GM18517 (cell line): ENCODE results near the gene RIMBP2.

Source experiments
- ATAC-seq: cut with Tn5 transposase; IDR thresholded peaks from one replicate; pipeline ENCODE4 v1.9.1; 2021; ENCODE audit warnings: mild to moderate bottlenecking, moderate library complexity; ENCODE audit not compliant: unreplicated experiment

RIMBP2 gene

GRCh38 chr12:130351326-130351725 is 364.8 kb downstream of the RIMBP2 start:
- no peak for ATAC-seq

- ATAC-seq: no peak
Observed at GRCh38 chr12:130350715-130351114, 365.4 kb downstream of the RIMBP2 start.

GRCh38 chr12:130347588-130347987 is 368.5 kb downstream of the RIMBP2 start:
- ATAC-seq: no peak
